Muscle of leg (tissue), 11 donors: ENCODE results near the gene SDK2. TPM values are rescaled to one million over a fixed set of nuclear protein-coding genes. Genes with fewer than 3 reads are reported as not detected.

Experiments
- DNase-seq: peaks from one replicate; pipeline ENCODE4 v3.0.0; 2013
- H3K27ac ChIP-seq: one replicate; pipeline ENCODE4 v1.5.1; 2013; ENCODE audit warnings: mild to moderate bottlenecking, low read length, control low read depth
- H3K27me3 ChIP-seq: one replicate; pipeline ENCODE4 v1.6.1; 2013; ENCODE audit warnings: low read length; ENCODE audit not compliant: control insufficient read depth, insufficient read depth
- H3K36me3 ChIP-seq: one replicate; pipeline ENCODE4 v1.6.1; 2013; ENCODE audit warnings: low read length; ENCODE audit not compliant: control insufficient read depth, insufficient read depth
- H3K4me1 ChIP-seq: one replicate; pipeline ENCODE4 v1.6.1; 2013; ENCODE audit warnings: low read length; ENCODE audit not compliant: control insufficient read depth, insufficient read depth
- H3K4me3 ChIP-seq: one replicate; pipeline ENCODE4 v1.5.1; 2013; ENCODE audit warnings: low read length, control low read depth
- H3K9me3 ChIP-seq: replicated peaks from 2 replicates; pipeline ENCODE4 v1.6.1; 2013; ENCODE audit warnings: low read depth, low read length; ENCODE audit not compliant: control insufficient read depth
- WGBS: methylation state at CpG from one replicate; pipeline ENCODE4 v1.1.5; 2013; ENCODE audit warnings: missing lambda C conversion rate; ENCODE audit not compliant: insufficient coverage; 5-methylcytosine and 5-hydroxymethylcytosine counted together
- polyA plus RNA-seq, 8 donors: library from polyadenylated mRNA; unstranded; fragments of 120-200 nt; gene quantifications; one replicate each; pipeline versions ENCODE4 v1.2.1 to v1.2.3, GENCODE V29; 2013; ENCODE audit warnings: inconsistent platforms in 1 of 8, low replicate concordance in 1 of 8; ENCODE audit not compliant: insufficient read length in 8 of 8, insufficient read depth in 1 of 8
- total RNA-seq: library from RNA; stranded (reverse); fragments of 120-200 nt; gene quantifications from one replicate; pipeline ENCODE4 v1.2.4, GENCODE V29; 2013

The SDK2 gene
- total and polyA plus RNA-seq, 9 donors = 18.2 to 40.6 (median 25.8) TPM

DNA sequence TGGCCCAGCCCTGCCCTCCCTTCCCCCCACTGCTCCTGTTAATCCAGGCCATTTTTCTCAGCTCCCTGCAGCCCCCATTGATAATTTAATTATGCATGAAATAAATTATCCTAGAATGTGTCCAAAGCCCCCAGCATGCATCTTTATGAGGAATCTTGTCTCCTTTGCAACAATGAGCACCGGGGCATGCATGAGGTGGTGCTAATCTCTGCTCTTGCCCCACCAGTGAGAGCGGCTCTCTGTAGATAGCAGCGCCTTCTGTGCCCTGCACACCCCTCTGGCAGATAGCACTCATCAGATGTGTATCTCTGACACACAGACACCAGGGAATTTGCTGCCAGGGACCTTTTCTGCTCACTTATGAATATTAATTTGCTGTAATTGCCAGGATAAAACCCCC lies 192.2 kb downstream of the SDK2 start:
- no peaks in the 10 kb centered on the region for H3K9me3 ChIP-seq
- no peak overlapping the region for H3K27ac ChIP-seq
- no peak overlapping the region for H3K4me3 ChIP-seq
- H3K27me3 ChIP-seq = no peaks in the 10 kb centered on the region
- no peak for DNase-seq
- peaks cover 15% of the 10 kb centered on the region for H3K36me3 ChIP-seq
- WGBS = 71% methylated on average over 3 of the region's 3 CpGs
- H3K4me1 ChIP-seq = no peaks in the 10 kb centered on the region

DNA sequence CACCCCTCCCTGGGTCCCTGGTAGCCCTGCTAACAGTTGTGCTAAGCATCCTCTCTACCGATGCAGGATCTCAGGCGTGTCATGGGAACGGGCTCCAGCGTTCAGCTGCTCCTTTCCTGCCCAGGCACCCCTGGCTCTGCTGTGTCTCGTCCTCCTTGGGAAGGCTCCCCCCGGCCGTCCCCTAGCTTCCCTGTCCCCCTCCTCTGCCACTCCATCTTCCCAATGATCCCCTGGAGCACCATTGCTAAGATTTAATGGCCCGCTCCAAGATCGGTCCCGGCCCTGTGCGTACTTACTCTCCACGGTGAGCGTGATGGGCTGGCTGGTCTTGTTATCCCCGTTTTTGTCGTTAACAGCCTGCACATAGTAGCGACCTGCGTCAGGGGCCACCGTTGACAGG lies 196.9 kb downstream of the SDK2 start:
- no peaks in the 10 kb centered on the region for H3K4me1 ChIP-seq
- H3K27ac ChIP-seq = no peak overlapping the region
- H3K27me3 ChIP-seq = no peaks in the 10 kb centered on the region
- H3K36me3 ChIP-seq = peaks cover 12% of the 10 kb centered on the region
- H3K9me3 ChIP-seq = no peaks in the 10 kb centered on the region
- 73% methylated on average over 18 of the region's 18 CpGs for WGBS
- no peak overlapping the region for H3K4me3 ChIP-seq
- no peak for DNase-seq

DNA sequence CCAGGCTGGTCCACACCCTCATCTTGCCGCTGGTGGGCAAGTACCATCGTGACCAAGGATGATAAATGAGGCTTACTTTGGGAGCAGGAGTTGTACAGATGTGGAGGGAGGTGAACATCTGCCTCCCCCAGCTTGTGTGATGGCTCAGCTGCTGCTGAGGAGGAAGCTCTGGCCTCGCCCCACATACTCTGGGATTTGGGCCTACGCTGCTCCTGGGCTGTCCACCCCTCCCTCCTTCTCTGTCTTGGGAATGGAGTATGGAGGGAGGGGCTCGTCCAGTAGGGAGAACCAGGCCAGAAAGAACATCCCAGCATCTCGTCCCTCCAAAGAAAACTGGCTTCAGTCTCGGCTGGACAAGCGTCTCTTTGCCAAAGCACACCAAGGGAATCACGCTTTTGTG lies 197.6 kb downstream of the SDK2 start:
- H3K36me3 ChIP-seq = peaks cover 14% of the 10 kb centered on the region
- no peaks in the 10 kb centered on the region for H3K9me3 ChIP-seq
- DNase-seq = peak; percentile 66
- no CpG with 5 or more reads among the region's 9 CpGs for WGBS
- no peak overlapping the region for H3K4me3 ChIP-seq
- no peaks in the 10 kb centered on the region for H3K27me3 ChIP-seq
- H3K4me1 ChIP-seq = no peaks in the 10 kb centered on the region
- no peak overlapping the region for H3K27ac ChIP-seq

DNA sequence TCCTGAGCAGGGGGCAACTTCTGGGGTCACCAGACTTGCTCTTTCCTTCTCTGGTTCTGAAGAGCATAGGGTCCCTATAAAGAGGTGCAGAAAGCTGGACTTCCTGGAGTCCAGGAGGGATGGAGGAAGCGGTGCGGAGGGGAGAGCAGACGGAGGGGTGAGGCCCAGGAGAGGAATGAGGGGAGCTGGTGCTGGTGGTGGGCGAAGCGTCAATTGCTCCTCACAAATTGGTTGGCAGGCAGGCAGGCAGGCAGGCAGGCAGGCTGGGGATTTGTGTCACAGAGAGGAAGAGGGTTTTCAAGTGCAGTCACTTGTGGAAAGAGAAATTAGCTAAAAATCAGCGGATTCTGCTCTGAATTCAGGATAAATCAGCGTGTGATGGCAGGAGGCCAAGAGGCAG lies 198.8 kb downstream of the SDK2 start:
- no peak overlapping the region for H3K27ac ChIP-seq
- H3K27me3 ChIP-seq = no peaks in the 10 kb centered on the region
- H3K36me3 ChIP-seq = peaks cover 17% of the 10 kb centered on the region
- H3K4me1 ChIP-seq = no peaks in the 10 kb centered on the region
- H3K9me3 ChIP-seq = no peaks in the 10 kb centered on the region
- no peak overlapping the region for H3K4me3 ChIP-seq
- 72% methylated on average over 7 of the region's 7 CpGs for WGBS
- DNase-seq = no peak

DNA sequence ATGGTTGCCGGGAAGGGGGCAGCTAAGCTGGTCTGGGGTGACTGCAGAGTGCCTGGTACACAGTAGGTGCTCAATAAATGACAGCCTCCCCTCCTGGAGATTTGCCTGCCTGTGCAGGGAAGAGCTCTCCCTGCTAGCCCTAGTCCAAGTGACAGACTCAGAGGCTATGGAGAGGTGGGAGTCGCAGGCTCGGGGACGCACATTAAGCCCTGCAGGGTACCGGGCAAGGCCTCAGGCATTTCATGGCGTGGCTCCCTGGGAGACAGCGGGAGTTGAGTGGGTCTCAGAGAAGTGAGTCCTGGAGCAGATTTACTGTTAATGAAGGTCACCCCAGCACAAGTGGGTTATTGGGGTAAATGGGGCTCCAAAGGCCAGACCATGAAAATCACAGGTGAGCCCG lies 200.2 kb downstream of the SDK2 start:
- Histone ChIP-seq H3K9me3 (no peaks in the 10 kb centered on the region), H3K4me3 (no peak overlapping the region), H3K27me3 (no peaks in the 10 kb centered on the region), H3K27ac (no peak overlapping the region), H3K36me3 (peaks cover 17% of the 10 kb centered on the region), H3K4me1 (no peaks in the 10 kb centered on the region)
- DNase-seq = no peak
- WGBS = 86% methylated on average over 7 of the region's 8 CpGs

DNA sequence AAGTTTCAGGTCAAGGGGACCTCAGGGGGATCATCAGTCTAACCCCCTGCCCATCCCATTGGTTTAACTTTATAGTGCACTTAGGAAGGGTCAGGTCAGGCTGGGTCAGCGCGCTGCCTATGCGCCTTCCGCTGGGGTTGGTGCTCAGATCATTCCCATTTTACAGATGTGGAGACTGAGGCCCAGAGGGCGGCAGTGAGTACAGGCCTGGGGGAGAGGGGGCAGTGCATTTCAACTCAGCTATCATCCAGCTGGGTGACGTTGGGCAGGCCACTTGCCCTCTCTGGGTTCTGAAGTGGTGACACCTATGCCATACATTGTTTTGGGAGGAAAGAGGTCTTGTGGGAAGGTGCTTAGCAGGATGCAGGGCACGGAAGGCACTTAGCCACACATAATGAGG lies 204.6 kb downstream of the SDK2 start:
- no peaks in the 10 kb centered on the region for H3K27me3 ChIP-seq
- WGBS = 85% methylated on average over 4 of the region's 7 CpGs
- no peak overlapping the region for H3K4me3 ChIP-seq
- H3K27ac ChIP-seq = no peak overlapping the region
- H3K36me3 ChIP-seq = peaks cover 16% of the 10 kb centered on the region
- H3K4me1 ChIP-seq = no peaks in the 10 kb centered on the region
- no peak for DNase-seq
- H3K9me3 ChIP-seq = no peaks in the 10 kb centered on the region

DNA sequence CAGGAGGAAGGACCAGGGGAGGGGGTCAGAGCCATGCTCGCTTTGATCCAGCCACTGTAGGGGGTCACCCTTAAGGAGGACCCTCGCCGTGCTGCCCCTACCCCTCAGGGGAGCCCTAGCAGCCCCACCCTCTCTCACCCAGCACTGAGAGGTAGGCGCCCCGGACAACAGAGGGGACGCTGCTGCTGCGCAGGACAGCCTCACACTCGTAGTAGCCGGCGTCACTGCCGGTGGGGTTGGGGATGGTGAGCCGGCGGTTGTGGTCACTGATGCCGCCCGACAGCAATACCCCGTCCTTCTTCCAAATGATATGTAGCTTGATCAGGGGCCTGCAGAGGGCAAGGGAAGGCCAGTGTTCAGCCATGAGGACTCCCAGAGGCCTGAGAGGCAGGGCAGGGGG lies 206.4 kb downstream of the SDK2 start:
- Histone ChIP-seq H3K4me3 (no peak overlapping the region), H3K9me3 (no peaks in the 10 kb centered on the region), H3K27ac (no peak overlapping the region), H3K27me3 (no peaks in the 10 kb centered on the region), H3K36me3 (peaks cover 16% of the 10 kb centered on the region), H3K4me1 (no peaks in the 10 kb centered on the region)
- DNase-seq = no peak
- WGBS = 95% methylated on average over 13 of the region's 16 CpGs

DNA sequence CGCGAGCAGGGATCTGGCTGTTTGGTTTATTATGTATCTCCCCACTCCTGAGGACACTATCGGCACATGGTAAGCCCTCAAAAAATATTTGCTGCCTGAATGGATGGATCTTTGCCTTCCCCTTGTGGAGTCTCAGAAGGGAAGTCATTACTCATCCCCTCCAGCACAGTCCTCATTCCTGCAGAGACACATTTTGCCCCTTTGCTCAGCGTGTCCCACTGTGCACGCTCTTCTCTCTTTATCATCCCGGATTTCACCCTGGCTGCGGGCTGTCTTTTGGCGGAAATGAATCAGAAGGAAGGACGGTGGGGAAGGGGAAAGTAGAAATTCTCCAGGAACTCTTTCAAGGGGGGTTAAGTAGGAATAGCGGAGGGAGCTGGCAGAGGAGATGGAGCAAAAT lies 207.3 kb downstream of the SDK2 start:
- WGBS = 66% methylated on average over 6 of the region's 10 CpGs
- H3K36me3 ChIP-seq = peaks cover 16% of the 10 kb centered on the region
- DNase-seq = no peak
- no peaks in the 10 kb centered on the region for H3K4me1 ChIP-seq
- no peaks in the 10 kb centered on the region for H3K27me3 ChIP-seq
- H3K9me3 ChIP-seq = no peaks in the 10 kb centered on the region
- H3K27ac ChIP-seq = no peak overlapping the region
- H3K4me3 ChIP-seq = no peak overlapping the region

DNA sequence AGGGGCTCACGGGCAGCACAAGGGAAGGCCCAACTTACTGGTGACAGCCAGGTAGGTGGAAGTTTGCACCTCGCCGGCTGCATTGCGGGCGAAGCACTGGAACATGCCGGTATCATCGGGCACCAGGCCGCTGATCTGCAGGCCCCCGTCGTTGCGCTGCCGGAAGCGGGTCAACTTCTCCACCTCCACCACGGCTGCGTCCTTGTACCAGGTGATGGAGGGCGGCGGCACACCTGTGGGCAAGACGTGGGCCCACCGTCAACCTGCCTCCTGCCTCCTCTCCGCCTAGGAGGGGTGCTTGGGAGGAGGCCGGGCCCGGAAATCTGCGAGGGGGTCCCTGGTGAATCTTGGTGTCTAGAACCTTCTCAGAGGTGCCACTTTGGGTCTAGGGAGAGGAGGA lies 208.8 kb downstream of the SDK2 start:
- Histone ChIP-seq H3K27ac (no peak overlapping the region), H3K9me3 (no peaks in the 10 kb centered on the region), H3K36me3 (peaks cover 10% of the 10 kb centered on the region), H3K4me1 (peaks cover 11% of the 10 kb centered on the region), H3K4me3 (no peak overlapping the region), H3K27me3 (no peaks in the 10 kb centered on the region)
- 92% methylated on average over 14 of the region's 23 CpGs for WGBS
- no peak for DNase-seq

DNA sequence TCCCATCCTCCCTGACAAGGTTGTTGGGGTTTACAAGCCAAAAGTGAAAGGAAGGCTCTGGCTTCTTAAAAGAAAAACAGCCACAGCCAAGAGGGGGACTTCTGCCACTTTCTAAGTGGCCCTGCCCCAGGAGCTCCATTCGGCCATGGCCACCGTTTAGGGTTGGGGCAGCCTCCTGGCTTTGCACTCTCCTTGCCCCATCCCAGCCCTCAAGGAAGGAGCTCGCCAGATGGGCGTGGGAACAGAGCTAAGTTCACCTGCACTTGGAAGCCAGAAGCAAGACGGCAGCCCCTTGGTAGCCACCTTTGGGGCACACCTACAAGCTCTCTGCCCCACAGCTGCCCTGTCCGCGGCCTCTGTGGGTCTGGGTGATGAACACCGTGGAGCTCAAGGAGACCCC lies 210.1 kb downstream of the SDK2 start:
- Histone ChIP-seq H3K4me1 (peaks cover 21% of the 10 kb centered on the region), H3K4me3 (no peak overlapping the region), H3K27ac (no peak overlapping the region), H3K27me3 (no peaks in the 10 kb centered on the region), H3K36me3 (peaks cover 10% of the 10 kb centered on the region), H3K9me3 (no peaks in the 10 kb centered on the region)
- 84% methylated on average over 6 of the region's 8 CpGs for WGBS
- no peak for DNase-seq

DNA sequence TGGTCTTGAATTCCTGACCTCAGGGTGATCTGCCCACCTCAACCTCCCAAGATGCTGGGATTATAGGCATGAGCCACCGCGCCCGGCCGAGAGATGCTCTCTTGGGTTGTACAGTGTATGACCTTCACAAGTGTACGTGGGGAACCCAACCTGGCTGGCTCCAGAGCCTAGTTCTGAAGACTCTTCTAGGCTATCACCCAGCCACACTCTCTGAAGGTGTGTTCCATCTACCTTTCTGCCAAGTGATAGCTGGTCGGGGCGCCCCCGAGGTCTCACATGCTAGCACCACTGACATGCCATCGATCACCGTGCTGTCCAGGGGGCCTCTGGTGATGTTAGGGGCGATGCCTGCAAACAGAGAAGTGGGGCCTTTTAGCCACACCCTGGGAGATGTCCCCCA lies 210.7 kb downstream of the SDK2 start:
- H3K9me3 ChIP-seq = no peaks in the 10 kb centered on the region
- H3K4me3 ChIP-seq = no peak overlapping the region
- no peak overlapping the region for H3K27ac ChIP-seq
- peaks cover 21% of the 10 kb centered on the region for H3K4me1 ChIP-seq
- no peaks in the 10 kb centered on the region for H3K27me3 ChIP-seq
- DNase-seq = no peak
- peaks cover 10% of the 10 kb centered on the region for H3K36me3 ChIP-seq
- WGBS = 79% methylated on average over 8 of the region's 11 CpGs
